ENCODE results near the gene GALR1. TPM values are rescaled to one million over a fixed set of nuclear protein-coding genes. Genes with fewer than 3 reads are reported as not detected.

The GALR1 gene
- polyA plus RNA-seq, 3 donors: not detected

GRCh38 chr18:77298172-77298571 is 48.5 kb downstream of the GALR1 start:
- H3K4me2 ChIP-seq (replicated peaks; ENCODE audit: extremely low read depth, low read length, poor library complexity, severe bottlenecking): no peak overlapping the region
- H3K9ac ChIP-seq (ENCODE audit: insufficient read depth, low read length, poor library complexity, severe bottlenecking): no peak overlapping the region
- no peaks in the 10 kb centered on the region for H3K4me1 ChIP-seq (ENCODE audit: control insufficient read depth in 1 of 2, insufficient read depth in 2 of 2, low read length in 2 of 2)
- no peak overlapping the region for H3K27ac ChIP-seq (ENCODE audit: low read depth in 1 of 2, low read length in 2 of 2)
- H3K4me3 Mint-ChIP-seq: no peak overlapping the region
- no CpG with 5 or more reads among the region's 8 CpGs for WGBS (ENCODE audit: insufficient coverage)
- DNase-seq: no peak
- H3K27ac Mint-ChIP-seq: no peak overlapping the region
- no peaks in the 10 kb centered on the region for H3K36me3 Mint-ChIP-seq
- H3K9me3 Mint-ChIP-seq: peaks cover 0 to 3% (median 0%) of the 10 kb centered on the region in 7 donors
- H3K4me3 ChIP-seq (replicated peaks in 1 of 3; ENCODE audit: low read depth in 2 of 3, low read length in 3 of 3): no peak overlapping the region
- H3K27me3 Mint-ChIP-seq (ENCODE audit: low read depth in 3 of 3): peaks cover under 1 to 3% (median 2%) of the 10 kb centered on the region in 3 donors
- no peaks in the 10 kb centered on the region for H3K4me1 Mint-ChIP-seq
- no peaks in the 10 kb centered on the region for H3K27me3 ChIP-seq (ENCODE audit: control insufficient read depth in 2 of 2, insufficient read depth in 2 of 2, low read length in 2 of 2)
- no peaks in the 10 kb centered on the region for H4K20me1 ChIP-seq (ENCODE audit: insufficient read depth, low read length)
- H3K79me2 ChIP-seq (ENCODE audit: insufficient read depth, low read length): no peaks in the 10 kb centered on the region
- no peaks in the 10 kb centered on the region for H3K9me3 ChIP-seq (replicated peaks in 1 of 2; ENCODE audit: control insufficient read depth in 1 of 2, insufficient read depth in 1 of 2, low read length in 2 of 2)
- no peak for TF ChIP-seq CTCF (IDR thresholded peaks at IDR 0.05)
- no peaks in the 10 kb centered on the region for H3K36me3 ChIP-seq (replicated peaks in 1 of 2; ENCODE audit: control insufficient read depth in 1 of 2, insufficient read depth in 2 of 2, low read length in 2 of 2)
- intact Hi-C loops (cut with micrococcal nuclease): no loop called here
- no peak overlapping the region for H2AFZ ChIP-seq (ENCODE audit: insufficient read depth, low read depth, low read length, poor library complexity, severe bottlenecking)

DNA sequence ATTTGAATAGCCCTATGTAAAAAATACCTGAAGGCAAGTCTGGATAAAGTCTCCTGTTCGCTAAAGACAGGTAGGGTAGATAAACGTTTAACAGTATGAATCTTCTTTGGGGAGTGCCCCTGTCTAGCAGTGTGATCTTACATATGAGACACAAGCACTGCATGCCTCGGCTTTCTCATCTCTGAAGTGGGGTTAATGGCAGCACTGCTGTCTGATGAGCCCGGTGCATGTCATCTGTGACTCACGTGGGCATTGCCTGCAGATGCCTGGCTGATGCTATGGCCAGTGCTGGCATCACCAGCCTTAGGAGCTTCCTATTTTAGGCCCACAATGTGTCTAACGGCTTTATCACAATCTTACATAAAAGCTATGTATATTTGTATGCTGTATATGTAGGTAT is 50.1 kb downstream of the GALR1 start:
- no peaks in the 10 kb centered on the region for H3K4me1 ChIP-seq (ENCODE audit: control insufficient read depth in 1 of 2, insufficient read depth in 2 of 2, low read length in 2 of 2)
- WGBS (ENCODE audit: insufficient coverage): 91% methylated on average over 5 of the region's 6 CpGs
- H3K27me3 Mint-ChIP-seq (ENCODE audit: low read depth in 3 of 3): peaks cover 2 to 3% (median 2%) of the 10 kb centered on the region in 3 donors
- no peaks in the 10 kb centered on the region for H3K36me3 Mint-ChIP-seq
- H3K27me3 ChIP-seq (ENCODE audit: control insufficient read depth in 2 of 2, insufficient read depth in 2 of 2, low read length in 2 of 2): no peaks in the 10 kb centered on the region
- H3K4me3 ChIP-seq (replicated peaks in 1 of 3; ENCODE audit: low read depth in 2 of 3, low read length in 3 of 3): no peak overlapping the region
- TF ChIP-seq CTCF (IDR thresholded peaks at IDR 0.05): no peak
- peaks cover 0 to 3% (median 0%) of the 10 kb centered on the region in 7 donors for H3K9me3 Mint-ChIP-seq
- no peaks in the 10 kb centered on the region for H3K9me3 ChIP-seq (replicated peaks in 1 of 2; ENCODE audit: control insufficient read depth in 1 of 2, insufficient read depth in 1 of 2, low read length in 2 of 2)
- no peaks in the 10 kb centered on the region for H3K4me1 Mint-ChIP-seq
- DNase-seq: no peak
- no peak overlapping the region for H2AFZ ChIP-seq (ENCODE audit: insufficient read depth, low read depth, low read length, poor library complexity, severe bottlenecking)
- H3K4me2 ChIP-seq (replicated peaks; ENCODE audit: extremely low read depth, low read length, poor library complexity, severe bottlenecking): no peak overlapping the region
- H3K36me3 ChIP-seq (replicated peaks in 1 of 2; ENCODE audit: control insufficient read depth in 1 of 2, insufficient read depth in 2 of 2, low read length in 2 of 2): no peaks in the 10 kb centered on the region
- intact Hi-C loops (cut with micrococcal nuclease): no loop called here
- H3K79me2 ChIP-seq (ENCODE audit: insufficient read depth, low read length): no peaks in the 10 kb centered on the region
- H3K27ac Mint-ChIP-seq: no peak overlapping the region
- no peak overlapping the region for H3K9ac ChIP-seq (ENCODE audit: insufficient read depth, low read length, poor library complexity, severe bottlenecking)
- H3K27ac ChIP-seq (ENCODE audit: low read depth in 1 of 2, low read length in 2 of 2): no peak overlapping the region
- no peaks in the 10 kb centered on the region for H4K20me1 ChIP-seq (ENCODE audit: insufficient read depth, low read length)
- H3K4me3 Mint-ChIP-seq: no peak overlapping the region

Data from CD14-positive monocyte (primary cell).